Suprapubic skin (tissue), 4 donors: ENCODE data around the gene VTI1A. TPM values are rescaled to one million over a fixed set of nuclear protein-coding genes. Genes with fewer than 3 reads are reported as not detected.
A peak's percentile ranks its signal among the peaks of the same experiment; 100 is the strongest.

Experiments
- DNase-seq, 2 donors: peaks; one replicate each; pipeline ENCODE4 v3.0.0-alpha.2; 2019; ENCODE audit warnings: low spot score in 2 of 2
- H3K27ac ChIP-seq: fragments of 200-600 bp; sonication (generic); one replicate; pipeline ENCODE4 v1.5.1; 2019
- H3K27me3 ChIP-seq: fragments of 200-600 bp; sonication (generic); one replicate; pipeline ENCODE4 v1.5.1; 2019
- H3K36me3 ChIP-seq: fragments of 200-600 bp; sonication (generic); one replicate; pipeline ENCODE4 v1.5.1; 2019
- H3K4me1 ChIP-seq: fragments of 200-600 bp; sonication (generic); one replicate; pipeline ENCODE4 v1.5.1; 2019
- H3K4me3 ChIP-seq: fragments of 200-600 bp; sonication (generic); one replicate; pipeline ENCODE4 v1.5.1; 2019; ENCODE audit warnings: mild to moderate bottlenecking
- H3K9me3 ChIP-seq: fragments of 200-600 bp; sonication (generic); one replicate; pipeline ENCODE4 v1.5.1; 2019
- CTCF ChIP-seq, 2 donors: fragments of 200-600 bp in 1 of 2; fragments of 450-650 bp in 1 of 2; sonication (generic) in 1 of 2; IDR thresholded peaks; one replicate each; pipeline ENCODE4 v1.5.1; 2016 to 2019; ENCODE audit warnings: antibody characterized with exemption in 2 of 2, mild to moderate bottlenecking in 1 of 2, moderate library complexity in 1 of 2
- EP300 ChIP-seq: sonication (generic); formaldehyde crosslinking; IDR thresholded peaks from one replicate; pipeline ENCODE4 v1.6.1; 2017; ENCODE audit warnings: antibody characterized with exemption
- POLR2A ChIP-seq, 2 donors: fragments of 450-650 bp; IDR thresholded peaks; one replicate each; pipeline ENCODE4 v1.6.1; 2017; ENCODE audit warnings: antibody characterized with exemption in 2 of 2, mild to moderate bottlenecking in 2 of 2, moderate library complexity in 2 of 2
- POLR2AphosphoS5 ChIP-seq, 3 donors: sonication (generic); formaldehyde crosslinking; IDR thresholded peaks; one replicate each; pipeline ENCODE4 v1.6.1; 2017; ENCODE audit warnings: antibody characterized with exemption in 3 of 3
- WGBS: methylation state at CpG from one replicate; pipeline ENCODE4 v1.1.5; 2018; 5-methylcytosine and 5-hydroxymethylcytosine counted together
- total RNA-seq, 4 donors: library from RNA; depleted of rRNA; stranded (reverse); fragments of >200 nt; gene quantifications; one replicate each; pipeline ENCODE4 v1.1.0, GENCODE V29; 2016

The VTI1A gene
- total RNA-seq, 4 donors from 2014 or later = 43.0 to 81.0 (median 49.2) TPM

- no peaks in the 10 kb centered on the region for H3K36me3 ChIP-seq
- H3K4me1 ChIP-seq = peaks cover 17% of the 10 kb centered on the region
- no peak for DNase-seq
- no peaks in the 10 kb centered on the region for H3K9me3 ChIP-seq
- no peak overlapping the region for H3K27ac ChIP-seq
- WGBS = 57% methylated on average over 4 of the region's 4 CpGs
- no peak overlapping the region for H3K4me3 ChIP-seq
- no peaks in the 10 kb centered on the region for H3K27me3 ChIP-seq
- TF ChIP-seq POLR2AphosphoS5 (IDR thresholded peaks at IDR 0.05) (no peak), EP300 (no peak), POLR2A (IDR thresholded peaks at IDR 0.05) (no peak), CTCF (IDR thresholded peaks at IDR 0.05) (no peak)
These were observed 343.9 kb downstream of the VTI1A start for GRCh38 chr10:112790921-112791320.

- H3K27ac ChIP-seq = no peak overlapping the region
- no peaks in the 10 kb centered on the region for H3K36me3 ChIP-seq
- no peaks in the 10 kb centered on the region for H3K9me3 ChIP-seq
- no peaks in the 10 kb centered on the region for H3K27me3 ChIP-seq
- TF ChIP-seq POLR2AphosphoS5 (IDR thresholded peaks at IDR 0.05) (no peak), CTCF (IDR thresholded peaks at IDR 0.05) (no peak), POLR2A (IDR thresholded peaks at IDR 0.05) (no peak), EP300 (no peak)
- no peak overlapping the region for H3K4me3 ChIP-seq
- DNase-seq = no peak
- WGBS = 54% methylated on average over 2 of the region's 2 CpGs
- peaks cover 17% of the 10 kb centered on the region for H3K4me1 ChIP-seq
These were observed 344.4 kb downstream of the VTI1A start for GRCh38 chr10:112791447-112791846.

- TF ChIP-seq EP300 (no peak), POLR2AphosphoS5 (IDR thresholded peaks at IDR 0.05) (peak in 1 of 3 donors; percentile 26)
- no peaks in the 10 kb centered on the region for H3K9me3 ChIP-seq
- peak in 1 of 2 donors; percentile 79 for DNase-seq
These were observed 345.6 kb downstream of the VTI1A start for GRCh38 chr10:112792487-112793201.

GRCh38 chr10:112793202-112793921, 346.3 kb downstream of the VTI1A start:
- 42% methylated on average over 8 of the region's 8 CpGs for WGBS
- Histone ChIP-seq H3K9me3 (no peaks in the 10 kb centered on the region), H3K36me3 (no peaks in the 10 kb centered on the region), H3K27ac (peak overlapping the region; percentile 12), H3K4me3 (no peak overlapping the region), H3K27me3 (no peaks in the 10 kb centered on the region), H3K4me1 (peaks cover 17% of the 10 kb centered on the region)
- DNase-seq = no peak
- no peak for TF ChIP-seq POLR2A (IDR thresholded peaks at IDR 0.05)
- TF ChIP-seq POLR2AphosphoS5 (IDR thresholded peaks at IDR 0.05) = no peak
- no peak for TF ChIP-seq CTCF (IDR thresholded peaks at IDR 0.05)

More at GRCh38 chr10:112792487-112793201, 345.6 kb downstream of the VTI1A start:
- Histone ChIP-seq H3K4me1 (peaks cover 17% of the 10 kb centered on the region), H3K36me3 (no peaks in the 10 kb centered on the region), H3K4me3 (no peak overlapping the region), H3K27ac (peak overlapping the region; percentile 24), H3K27me3 (no peaks in the 10 kb centered on the region)
- WGBS = 36% methylated on average over 14 of the region's 14 CpGs

- Histone ChIP-seq H3K9me3 (no peaks in the 10 kb centered on the region), H3K27ac (no peak overlapping the region), H3K27me3 (no peaks in the 10 kb centered on the region), H3K4me3 (no peak overlapping the region), H3K36me3 (no peaks in the 10 kb centered on the region), H3K4me1 (peaks cover 17% of the 10 kb centered on the region)
- TF ChIP-seq EP300 (no peak), CTCF (IDR thresholded peaks at IDR 0.05) (no peak), POLR2AphosphoS5 (IDR thresholded peaks at IDR 0.05) (no peak), POLR2A (IDR thresholded peaks at IDR 0.05) (no peak)
- no peak for DNase-seq
- WGBS = 94% methylated on average over 4 of the region's 4 CpGs
These were observed 347.2 kb downstream of the VTI1A start for GRCh38 chr10:112794201-112794600.
